RWPE2 (cell line): ENCODE data around the gene NFKB2.

ENCODE experiments used
- ATAC-seq: fragments of 200-7000 bp; cut with Tn5 transposase; 3 replicates; pipeline ENCODE4 v1.9.1; 2021; ENCODE audit warnings: low read depth
- DNase-seq: peaks from one replicate; pipeline ENCODE4 v3.0.0-alpha.2; 2020; ENCODE audit warnings: low spot score
- H3K27ac ChIP-seq: fragments of 450-650 bp; 2 replicates; pipeline ENCODE4 v1.5.1; 2017; ENCODE audit warnings: mild to moderate bottlenecking; ENCODE audit not compliant: poor library complexity, severe bottlenecking
- H3K27me3 ChIP-seq: fragments of 250-450 bp; sonication (Bioruptor Pico); 2 replicates; pipeline ENCODE4 v1.5.1; 2021; ENCODE audit warnings: mild to moderate bottlenecking, moderate library complexity; ENCODE audit not compliant: insufficient read depth, poor library complexity, severe bottlenecking
- H3K36me3 ChIP-seq: fragments of 250-450 bp; sonication (Bioruptor Pico); 2 replicates; pipeline ENCODE4 v1.5.1; 2020; ENCODE audit warnings: low read depth, mild to moderate bottlenecking, moderate library complexity
- H3K4me1 ChIP-seq: fragments of 250-450 bp; sonication (Bioruptor Pico); 2 replicates; pipeline ENCODE4 v1.5.1; 2021; ENCODE audit warnings: mild to moderate bottlenecking, moderate library complexity; ENCODE audit not compliant: insufficient read depth, poor library complexity, severe bottlenecking
- H3K4me3 ChIP-seq: fragments of 250-450 bp; sonication (Bioruptor Pico); 2 replicates; pipeline ENCODE4 v1.5.1; 2021; ENCODE audit warnings: mild to moderate bottlenecking, moderate library complexity; ENCODE audit not compliant: severe bottlenecking
- H3K9me3 ChIP-seq: fragments of 250-450 bp; sonication (Bioruptor Pico); 2 replicates; pipeline ENCODE4 v1.5.1; 2021; ENCODE audit warnings: mild to moderate bottlenecking, moderate library complexity; ENCODE audit not compliant: severe bottlenecking
- TF ChIP-seq, protein P1 (sequence below): fragments of 450-650 bp; IDR thresholded peaks from one replicate; pipeline ENCODE4 v1.5.1; 2017; ENCODE audit warnings: mild to moderate bottlenecking, moderate library complexity; ENCODE audit not compliant: poor library complexity, severe bottlenecking

Gene NFKB2

DNA sequence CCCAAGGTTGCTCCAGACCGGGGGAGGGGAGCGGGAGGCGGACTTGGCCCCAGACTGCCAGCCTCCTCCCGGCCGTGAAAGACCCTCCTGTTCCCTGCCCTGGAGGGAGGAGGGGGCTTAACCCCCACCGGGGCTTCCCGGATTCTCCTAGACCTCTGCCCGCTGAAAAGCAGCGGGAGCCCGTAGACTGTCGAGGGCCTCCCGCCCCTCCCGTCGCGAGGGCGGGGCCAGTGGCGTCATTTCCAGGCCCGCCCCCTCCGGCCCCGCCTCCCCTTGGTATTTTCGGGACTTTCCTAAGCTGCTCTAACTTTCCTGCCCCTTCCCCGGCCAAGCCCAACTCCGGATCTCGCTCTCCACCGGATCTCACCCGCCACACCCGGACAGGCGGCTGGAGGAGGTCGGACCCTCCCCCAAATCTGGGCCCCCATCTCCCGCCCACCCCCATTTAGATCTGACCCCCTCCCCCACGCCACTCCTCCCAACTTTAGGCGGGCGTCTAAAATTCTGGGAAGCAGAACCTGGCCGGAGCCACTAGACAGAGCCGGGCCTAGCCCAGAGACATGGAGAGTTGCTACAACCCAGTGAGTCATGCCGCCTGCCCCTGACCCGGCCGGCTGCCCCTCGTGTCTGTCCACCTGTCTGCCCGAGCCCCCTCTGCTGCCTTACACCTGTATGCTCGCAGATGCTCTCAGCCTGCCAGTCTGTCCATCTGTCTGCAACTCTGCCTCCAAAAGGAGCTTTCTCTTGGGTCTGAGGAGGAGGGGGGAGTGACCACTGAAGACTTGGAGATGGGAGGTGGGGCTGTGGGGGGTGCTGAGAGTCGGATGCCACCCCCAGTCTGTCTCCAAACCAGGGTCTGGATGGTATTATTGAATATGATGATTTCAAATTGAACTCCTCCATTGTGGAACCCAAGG, at the start of gene NFKB2:
Gene NFKB2, plus strand, starts transcription at position 306 of the 917 bp plus-strand sequence. Its CDS starts 255 bp downstream, at position 561.
- DNase-seq (no peak), ATAC-seq (peak; percentile 43)
- Histone ChIP-seq H3K4me3 (peak within 1 kb of the TSS; percentile 58), H3K27me3 (no peaks in the 10 kb centered on the region), H3K4me1 (no peaks in the 10 kb centered on the region), H3K36me3 (peaks cover 20% of the 10 kb centered on the region), H3K9me3 (no peaks in the 10 kb centered on the region), H3K27ac (peak within 1 kb of the TSS; percentile 43)
- TF ChIP-seq, protein P1, sequence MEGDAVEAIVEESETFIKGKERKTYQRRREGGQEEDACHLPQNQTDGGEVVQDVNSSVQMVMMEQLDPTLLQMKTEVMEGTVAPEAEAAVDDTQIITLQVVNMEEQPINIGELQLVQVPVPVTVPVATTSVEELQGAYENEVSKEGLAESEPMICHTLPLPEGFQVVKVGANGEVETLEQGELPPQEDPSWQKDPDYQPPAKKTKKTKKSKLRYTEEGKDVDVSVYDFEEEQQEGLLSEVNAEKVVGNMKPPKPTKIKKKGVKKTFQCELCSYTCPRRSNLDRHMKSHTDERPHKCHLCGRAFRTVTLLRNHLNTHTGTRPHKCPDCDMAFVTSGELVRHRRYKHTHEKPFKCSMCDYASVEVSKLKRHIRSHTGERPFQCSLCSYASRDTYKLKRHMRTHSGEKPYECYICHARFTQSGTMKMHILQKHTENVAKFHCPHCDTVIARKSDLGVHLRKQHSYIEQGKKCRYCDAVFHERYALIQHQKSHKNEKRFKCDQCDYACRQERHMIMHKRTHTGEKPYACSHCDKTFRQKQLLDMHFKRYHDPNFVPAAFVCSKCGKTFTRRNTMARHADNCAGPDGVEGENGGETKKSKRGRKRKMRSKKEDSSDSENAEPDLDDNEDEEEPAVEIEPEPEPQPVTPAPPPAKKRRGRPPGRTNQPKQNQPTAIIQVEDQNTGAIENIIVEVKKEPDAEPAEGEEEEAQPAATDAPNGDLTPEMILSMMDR, result no peak

DNA sequence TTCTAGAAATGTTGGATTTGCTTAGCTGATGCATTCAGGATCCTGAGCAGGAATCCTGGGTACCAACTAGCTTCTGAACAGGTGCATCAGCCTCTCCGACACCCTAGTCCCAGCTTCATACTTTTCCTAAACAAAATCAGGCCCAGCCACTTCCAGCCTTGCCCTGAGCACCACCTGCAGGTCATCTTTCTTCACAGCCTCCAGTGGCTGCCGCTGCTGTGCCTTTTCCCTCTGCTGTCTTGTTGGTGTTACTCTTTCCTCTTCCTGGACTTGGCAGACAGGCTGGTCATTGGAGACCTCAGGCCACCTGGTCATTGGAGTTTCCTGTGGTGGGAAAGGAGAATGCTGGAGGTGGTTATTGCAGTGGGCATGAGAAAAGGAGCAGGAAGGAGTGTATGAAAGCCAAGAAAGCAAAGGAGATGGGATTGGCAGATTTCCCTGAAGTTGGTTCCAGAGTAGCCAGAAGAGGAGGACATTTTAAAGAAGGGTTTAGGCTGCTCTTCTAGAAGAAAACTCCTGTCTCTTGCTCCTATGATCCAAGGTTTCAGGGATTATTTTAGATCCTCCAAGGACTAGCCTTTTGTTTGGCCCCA, 48.2 kb upstream of the NFKB2 start:
- Histone ChIP-seq H3K36me3 (peaks cover 36% of the 10 kb centered on the region), H3K4me1 (peaks cover 22% of the 10 kb centered on the region), H3K27ac (no peak overlapping the region), H3K9me3 (no peaks in the 10 kb centered on the region), H3K4me3 (no peak overlapping the region), H3K27me3 (no peaks in the 10 kb centered on the region)
- DNase-seq (no peak), ATAC-seq (no peak)
- TF ChIP-seq, protein P1, result peak; percentile 63

DNA sequence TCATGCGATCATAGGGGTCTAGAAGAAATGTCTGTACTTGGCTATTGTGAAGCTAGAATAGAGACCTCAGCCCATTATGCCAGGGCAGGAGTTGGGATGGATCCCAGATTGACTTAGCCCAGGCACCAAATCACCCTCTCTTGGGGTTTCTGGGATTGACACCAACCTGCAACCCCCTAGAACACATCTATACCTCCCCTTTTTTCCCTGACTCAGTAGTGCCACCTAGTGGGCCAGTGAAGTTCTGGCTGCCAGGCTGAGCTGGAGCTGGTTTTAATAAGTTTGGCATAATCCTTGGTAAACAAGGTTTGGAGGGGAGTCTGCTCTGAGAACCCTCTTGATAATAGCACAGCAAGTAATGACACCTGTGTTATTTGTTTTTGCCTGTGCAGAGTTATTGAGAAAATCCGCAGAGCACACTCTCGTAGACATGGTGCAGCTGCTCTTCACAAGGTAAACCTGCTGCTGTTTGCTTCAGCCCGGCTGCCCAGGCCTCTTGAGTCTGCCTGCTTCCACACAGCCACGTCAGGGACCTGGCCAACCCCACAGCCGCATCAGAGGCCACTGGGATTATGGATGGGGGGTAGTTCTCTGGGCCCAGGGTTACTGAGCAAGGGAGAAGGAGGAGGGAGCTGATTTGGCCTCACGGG, 43.3 kb upstream of the NFKB2 start:
- DNase-seq (no peak), ATAC-seq (peak; percentile 77)
- TF ChIP-seq, protein P1, result peak; percentile 90
- H3K4me1 ChIP-seq, result no peaks in the 10 kb centered on the region
- H3K27me3 ChIP-seq, result no peaks in the 10 kb centered on the region
- no peak overlapping the region for H3K4me3 ChIP-seq
- peaks cover 52% of the 10 kb centered on the region for H3K36me3 ChIP-seq
- H3K9me3 ChIP-seq, result no peaks in the 10 kb centered on the region
- H3K27ac ChIP-seq, result no peak overlapping the region

DNA sequence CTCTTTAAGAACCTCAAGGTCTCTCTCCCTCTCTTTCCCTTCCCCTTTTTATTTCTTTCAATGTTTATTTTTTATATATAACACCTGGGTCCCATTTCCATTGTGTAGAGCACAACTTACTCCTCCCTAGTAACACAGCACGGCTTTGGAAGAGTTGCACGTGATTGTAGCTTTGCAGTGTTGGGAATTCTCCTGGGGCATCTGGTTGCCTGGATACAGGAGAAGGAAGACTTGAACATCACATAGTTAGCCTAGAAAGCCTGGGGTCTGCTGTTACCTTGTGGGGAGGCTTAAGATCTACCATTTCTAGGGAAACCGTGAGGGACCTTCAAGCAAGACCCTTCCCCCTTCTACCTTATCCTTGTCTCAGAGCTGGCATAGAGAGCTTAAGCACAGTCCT, 41.1 kb upstream of the NFKB2 start:
- TF ChIP-seq, protein P1, result no peak
- no peak overlapping the region for H3K27ac ChIP-seq
- ATAC-seq (no peak), DNase-seq (no peak)
- H3K9me3 ChIP-seq, result no peaks in the 10 kb centered on the region
- H3K27me3 ChIP-seq, result no peaks in the 10 kb centered on the region
- H3K4me3 ChIP-seq, result no peak overlapping the region
- H3K4me1 ChIP-seq, result no peaks in the 10 kb centered on the region
- H3K36me3 ChIP-seq, result peaks cover 74% of the 10 kb centered on the region
